Endothelial cell of hepatic sinusoid (primary cell): ENCODE measurements around the gene PACS1.

ENCODE experiments used
- in situ Hi-C: cut with HindIII; loops from 2 replicates; pipeline ENCODE4 v1.10.0; 2017; ENCODE audit warnings: low sequenced_read_pairs

PACS1 gene

GRCh38 chr11:66106786-66107599 is 36.9 kb downstream of the PACS1 start:
- in situ Hi-C loops, result no loop called here

GRCh38 chr11:66107600-66108510 is 37.8 kb downstream of the PACS1 start:
- in situ Hi-C loops, result no loop called here

- in situ Hi-C loops, result no loop called here
These were observed 39.2 kb downstream of the PACS1 start for GRCh38 chr11:66109294-66109693.

GRCh38 chr11:66111158-66111557 is 41.1 kb downstream of the PACS1 start:
- in situ Hi-C loops, result no loop called here

- in situ Hi-C loops, result no loop called here
These were observed 42.0 kb downstream of the PACS1 start for GRCh38 chr11:66112041-66112491.

- in situ Hi-C loops, result no loop called here
These were observed 42.8 kb downstream of the PACS1 start for GRCh38 chr11:66112601-66113499.

- in situ Hi-C loops, result loop anchor here (5.0 kb wide), 1 partner anchor 33 kb away; no protein-coding TSS in a partner anchor
These were observed 44.9 kb downstream of the PACS1 start for GRCh38 chr11:66114957-66115356.

- in situ Hi-C loops, result loop anchor here (5.0 kb wide), 1 partner anchor 33 kb away; no protein-coding TSS in a partner anchor
These were observed 45.7 kb downstream of the PACS1 start for GRCh38 chr11:66115638-66116301.

GRCh38 chr11:66116576-66117361 is 46.7 kb downstream of the PACS1 start:
- in situ Hi-C loops, result loop anchor here (5.0 kb wide), 1 partner anchor 34 kb away; no protein-coding TSS in a partner anchor

GRCh38 chr11:66118847-66119246 is 48.8 kb downstream of the PACS1 start:
- in situ Hi-C loops, result loop anchor here (5.0 kb wide), 1 partner anchor 37 kb away; no protein-coding TSS in a partner anchor

- in situ Hi-C loops, result loop anchor here (5.0 kb wide), 2 partner anchors 37 to 73 kb away; no protein-coding TSS in a partner anchor
These were observed 49.5 kb downstream of the PACS1 start for GRCh38 chr11:66119348-66120133.

- in situ Hi-C loops, result loop anchor here (5.0 kb wide), 1 partner anchor 71 kb away; no protein-coding TSS in a partner anchor
These were observed 51.4 kb downstream of the PACS1 start for GRCh38 chr11:66121466-66121865.

GRCh38 chr11:66123902-66124301 is 53.8 kb downstream of the PACS1 start:
- in situ Hi-C loops, result loop anchor here (5.0 kb wide), 1 partner anchor 68 kb away; no protein-coding TSS in a partner anchor

- in situ Hi-C loops, result loop anchor here (5.0 kb wide), 1 partner anchor 68 kb away; no protein-coding TSS in a partner anchor
These were observed 54.5 kb downstream of the PACS1 start for GRCh38 chr11:66124564-66124963.

GRCh38 chr11:66126064-66126463 is 56.0 kb downstream of the PACS1 start:
- in situ Hi-C loops, result no loop called here

GRCh38 chr11:66126808-66127555 is 56.9 kb downstream of the PACS1 start:
- in situ Hi-C loops, result no loop called here

- in situ Hi-C loops, result no loop called here
These were observed 60.9 kb downstream of the PACS1 start for GRCh38 chr11:66130978-66131377.
